ENCODE measurements around the gene C4BPA. TPM values are rescaled to one million over a fixed set of nuclear protein-coding genes. Genes with fewer than 3 reads are reported as not detected.
A peak's percentile ranks its signal among the peaks of the same experiment; 100 is the strongest.

C4BPA gene
- total RNA-seq, 2 experiments from 2014 or later = not detected

DNA sequence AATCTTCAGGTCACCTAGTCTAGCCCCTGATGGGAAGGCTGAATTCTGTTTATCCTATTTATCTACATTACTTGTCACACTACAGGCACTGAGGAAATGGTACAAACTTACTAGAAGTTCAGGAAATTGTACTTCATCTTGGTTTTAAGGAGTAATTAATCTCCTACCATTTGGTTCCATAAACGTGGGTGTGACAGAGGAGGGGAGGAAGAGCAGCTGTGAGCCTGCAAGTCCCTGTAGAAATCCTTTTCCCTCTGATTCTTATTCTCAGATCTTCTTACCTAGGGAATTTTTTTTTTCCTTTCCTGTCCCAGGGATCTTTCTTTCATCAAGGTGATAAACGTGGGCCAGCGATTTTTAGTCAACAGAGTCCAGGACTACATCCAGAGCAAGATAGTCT, 36.8 kb upstream of the C4BPA start:
- H3K4me1 Mint-ChIP-seq = peaks cover 29% of the 10 kb centered on the region
- H3K27ac Mint-ChIP-seq = no peak overlapping the region
- no peaks in the 10 kb centered on the region for H3K9me3 Mint-ChIP-seq (ENCODE audit: low read depth)
- no peaks in the 10 kb centered on the region for H3K27me3 Mint-ChIP-seq
- intact Hi-C loops (cut with DNase I, micrococcal nuclease) = no loop called here
- DNase-seq (no peak), ATAC-seq (no peak)
- CTCF ChIA-PET = no interaction called here
- POLR2A ChIA-PET = no interaction called here
- H3K36me3 Mint-ChIP-seq (ENCODE audit: low read depth) = peaks cover 2% of the 10 kb centered on the region
- no peak overlapping the region for H3K4me3 Mint-ChIP-seq

DNA sequence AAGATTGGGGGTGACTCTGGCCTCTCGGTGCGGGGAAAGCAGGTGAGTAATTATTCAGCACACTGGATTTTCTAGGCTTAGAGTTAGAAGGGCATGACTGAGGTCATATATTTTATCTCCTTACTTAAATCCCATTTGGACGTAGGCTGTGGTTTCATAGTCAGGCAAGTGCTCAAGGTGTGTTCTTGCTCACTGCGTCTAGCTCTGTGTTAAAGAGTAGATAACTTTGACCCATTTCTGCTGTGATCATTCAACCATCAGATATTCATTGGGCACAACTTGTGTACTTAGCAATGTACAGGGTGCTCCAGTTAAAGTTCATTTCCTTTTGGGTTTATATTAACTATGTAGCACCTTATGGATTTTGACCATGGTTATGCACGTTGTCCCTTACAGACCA, 36.4 kb upstream of the C4BPA start:
- intact Hi-C loops (cut with DNase I, micrococcal nuclease) = no loop called here
- CTCF ChIA-PET = interaction anchor here (1.1 to 2.2 kb wide), 2 partner anchors 9 to 16 kb away, joined by 3 to 8 read pairs; no protein-coding TSS in a partner anchor
- no peaks in the 10 kb centered on the region for H3K9me3 Mint-ChIP-seq (ENCODE audit: low read depth)
- no peak for DNase-seq
- no peaks in the 10 kb centered on the region for H3K27me3 Mint-ChIP-seq
- H3K4me3 Mint-ChIP-seq = no peak overlapping the region
- POLR2A ChIA-PET = no interaction called here
- ATAC-seq = no peak
- H3K36me3 Mint-ChIP-seq (ENCODE audit: low read depth) = peaks cover 2% of the 10 kb centered on the region
- peaks cover 29% of the 10 kb centered on the region for H3K4me1 Mint-ChIP-seq
- no peak overlapping the region for H3K27ac Mint-ChIP-seq

DNA sequence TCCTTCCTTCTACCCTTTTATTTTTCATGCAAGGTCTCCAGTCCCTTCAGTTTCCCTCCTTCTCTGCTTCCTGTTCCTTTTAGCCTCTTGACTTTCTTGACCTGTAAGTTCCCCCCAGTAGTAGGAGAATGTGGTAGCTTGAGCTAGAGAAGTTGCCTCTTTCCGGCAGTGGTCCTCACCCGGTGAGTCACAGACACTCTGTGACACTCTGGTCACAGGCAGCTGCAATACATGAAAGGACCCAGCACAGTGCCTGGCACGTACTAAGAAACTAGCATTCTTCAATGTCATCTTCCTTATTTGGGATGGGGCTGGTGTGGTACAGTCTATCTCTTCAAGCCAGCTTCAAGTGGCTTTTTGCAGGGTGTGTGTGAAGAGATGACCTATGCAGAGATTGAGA, 35.0 kb upstream of the C4BPA start:
- H3K4me1 Mint-ChIP-seq = peaks cover 29% of the 10 kb centered on the region
- H3K9me3 Mint-ChIP-seq (ENCODE audit: low read depth) = no peaks in the 10 kb centered on the region
- intact Hi-C loops (cut with DNase I, micrococcal nuclease) = no loop called here
- H3K36me3 Mint-ChIP-seq (ENCODE audit: low read depth) = peaks cover 2% of the 10 kb centered on the region
- H3K4me3 Mint-ChIP-seq = no peak overlapping the region
- peak overlapping the region; percentile 75 for H3K27ac Mint-ChIP-seq
- no peaks in the 10 kb centered on the region for H3K27me3 Mint-ChIP-seq
- DNase-seq (peak; percentile 38), ATAC-seq (peak; percentile 81)
- CTCF ChIA-PET = interaction anchor here (0.7 to 2.2 kb wide), 4 partner anchors 9 to 25 kb away, joined by 3 to 8 read pairs (median 6); no protein-coding TSS in a partner anchor
- POLR2A ChIA-PET = no interaction called here

DNA sequence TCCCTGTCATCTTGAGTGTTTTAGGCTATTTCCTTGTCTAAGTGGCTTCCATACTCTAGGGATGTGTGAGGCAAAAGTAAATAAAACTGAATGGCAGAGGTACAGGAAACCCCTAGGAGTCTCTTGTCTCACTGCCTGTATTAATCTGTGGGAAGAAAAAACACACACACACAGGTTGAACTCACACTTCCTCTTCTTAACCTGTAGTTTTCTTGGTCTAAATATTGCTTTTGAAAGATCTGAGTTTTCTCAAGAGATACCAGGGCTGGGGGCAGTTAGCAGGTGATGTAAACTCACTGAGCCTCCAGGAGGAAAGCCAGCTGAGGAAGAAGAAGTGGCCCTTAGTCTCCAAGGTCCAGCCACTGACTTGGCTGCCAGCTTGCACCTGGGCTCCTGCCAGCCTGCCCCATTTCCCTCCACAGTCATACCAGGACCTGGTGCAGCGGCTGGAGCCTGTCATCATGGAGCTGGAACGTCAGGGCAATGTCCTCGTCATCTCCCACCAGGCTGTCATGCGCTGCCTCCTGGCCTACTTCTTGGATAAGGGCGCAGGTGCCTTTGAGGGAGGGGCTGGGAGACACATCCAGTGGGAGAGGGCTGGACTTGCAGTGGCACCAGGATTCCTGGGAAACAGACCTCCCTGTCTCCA, 34.1 kb upstream of the C4BPA start:
- POLR2A ChIA-PET = interaction anchor here (0.6 kb wide), 2 partner anchors 15 to 166 kb away, joined by 3 to 4 read pairs; no protein-coding TSS in a partner anchor
- intact Hi-C loops (cut with DNase I, micrococcal nuclease) = no loop called here
- CTCF ChIA-PET = interaction anchor here (1.4 to 5.2 kb wide), 4 partner anchors 10 to 428 kb away, joined by 4 to 38 read pairs (median 8); no protein-coding TSS in a partner anchor
- no peaks in the 10 kb centered on the region for H3K27me3 Mint-ChIP-seq
- no peak for DNase-seq
- no peak overlapping the region for H3K4me3 Mint-ChIP-seq
- H3K36me3 Mint-ChIP-seq (ENCODE audit: low read depth) = peaks cover 2% of the 10 kb centered on the region
- H3K27ac Mint-ChIP-seq = no peak overlapping the region
- no peaks in the 10 kb centered on the region for H3K9me3 Mint-ChIP-seq (ENCODE audit: low read depth)
- no peak for ATAC-seq
- H3K4me1 Mint-ChIP-seq = peaks cover 29% of the 10 kb centered on the region

DNA sequence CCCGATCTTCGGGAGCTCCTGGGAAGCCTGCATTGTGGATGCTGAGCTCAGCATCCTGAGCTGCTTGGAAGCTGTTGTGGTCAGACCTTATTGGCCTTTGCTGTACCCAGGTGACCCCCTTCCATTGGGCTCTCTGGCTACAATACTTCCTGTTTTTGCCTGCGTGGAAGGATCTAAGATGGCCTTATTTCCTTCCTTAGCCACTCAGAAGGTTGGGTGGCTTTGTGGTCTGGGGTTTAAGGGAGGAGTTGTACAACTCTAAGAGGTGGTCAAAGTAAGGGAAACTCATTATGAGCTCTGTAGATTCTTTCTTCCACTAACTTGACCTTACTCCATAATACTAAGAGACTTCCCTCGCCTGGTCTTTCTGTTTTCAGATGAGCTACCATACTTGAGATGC, 33.2 kb upstream of the C4BPA start:
- Mint-ChIP-seq H3K27ac (peak overlapping the region; percentile 63), H3K4me3 (no peak overlapping the region), H3K9me3 (ENCODE audit: low read depth) (no peaks in the 10 kb centered on the region), H3K4me1 (peaks cover 29% of the 10 kb centered on the region), H3K27me3 (no peaks in the 10 kb centered on the region), H3K36me3 (ENCODE audit: low read depth) (peaks cover 2% of the 10 kb centered on the region)
- ATAC-seq (peak; percentile 28), DNase-seq (no peak)
- CTCF ChIA-PET = interaction anchor here (0.5 to 5.2 kb wide), 9 partner anchors 11 to 543 kb away, joined by 3 to 38 read pairs (median 4); partner anchors contain the start of gene PFKFB2
- POLR2A ChIA-PET = interaction anchor here (0.6 kb wide), 2 partner anchors 16 to 167 kb away, joined by 3 to 4 read pairs; no protein-coding TSS in a partner anchor
- intact Hi-C loops (cut with DNase I, micrococcal nuclease) = no loop called here

DNA sequence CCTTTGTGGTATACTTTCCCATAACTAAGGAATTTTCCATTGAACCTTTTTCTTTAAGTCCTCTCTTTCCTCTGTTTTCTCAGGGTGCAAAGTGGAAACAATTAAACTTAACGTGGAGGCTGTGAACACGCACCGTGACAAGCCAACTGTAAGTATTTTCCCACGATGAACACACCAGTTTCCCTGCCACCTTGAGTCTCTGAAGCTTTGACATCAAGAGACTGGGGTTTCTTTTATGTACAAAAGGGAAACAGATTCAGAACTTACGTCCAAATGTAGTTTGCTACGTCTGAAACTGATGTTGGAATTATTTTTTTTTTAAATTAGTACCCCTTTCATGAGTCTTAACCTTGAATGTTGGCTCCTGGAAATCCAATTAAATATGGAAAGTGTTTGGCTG, 32.6 kb upstream of the C4BPA start:
- no peak overlapping the region for H3K4me3 Mint-ChIP-seq
- CTCF ChIA-PET = interaction anchor here (0.9 to 5.2 kb wide), 9 partner anchors 11 to 427 kb away, joined by 3 to 38 read pairs (median 4); partner anchors contain the start of gene PFKFB2
- intact Hi-C loops (cut with DNase I, micrococcal nuclease) = no loop called here
- H3K9me3 Mint-ChIP-seq (ENCODE audit: low read depth) = no peaks in the 10 kb centered on the region
- no peak for DNase-seq
- POLR2A ChIA-PET = no interaction called here
- H3K4me1 Mint-ChIP-seq = peaks cover 29% of the 10 kb centered on the region
- ATAC-seq = no peak
- H3K36me3 Mint-ChIP-seq (ENCODE audit: low read depth) = peaks cover 2% of the 10 kb centered on the region
- H3K27me3 Mint-ChIP-seq = no peaks in the 10 kb centered on the region
- no peak overlapping the region for H3K27ac Mint-ChIP-seq

DNA sequence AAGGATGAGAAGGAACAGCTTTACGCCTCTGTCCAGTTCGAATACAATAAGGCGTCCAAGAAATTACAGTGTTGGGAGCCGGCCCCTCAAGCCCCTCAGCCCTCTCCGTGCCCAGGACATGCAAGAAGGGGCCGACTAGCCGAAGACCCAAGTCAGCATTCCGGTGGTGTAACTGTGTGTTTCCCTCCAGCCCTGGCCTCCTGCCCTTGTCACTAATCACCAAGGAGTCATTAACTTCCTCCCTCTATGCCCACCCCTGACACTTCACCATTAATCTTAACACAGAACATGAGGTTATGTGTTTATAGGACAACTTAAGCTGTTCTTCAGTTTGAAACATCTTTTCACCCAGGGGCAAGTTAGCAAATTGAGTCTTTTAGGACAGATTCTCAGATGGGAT, 31.8 kb upstream of the C4BPA start:
- CTCF ChIA-PET = interaction anchor here (1.1 to 5.2 kb wide), 5 partner anchors 10 to 451 kb away, joined by 3 to 38 read pairs (median 4); no protein-coding TSS in a partner anchor
- peaks cover 29% of the 10 kb centered on the region for H3K4me1 Mint-ChIP-seq
- intact Hi-C loops (cut with DNase I, micrococcal nuclease) = no loop called here

DNA sequence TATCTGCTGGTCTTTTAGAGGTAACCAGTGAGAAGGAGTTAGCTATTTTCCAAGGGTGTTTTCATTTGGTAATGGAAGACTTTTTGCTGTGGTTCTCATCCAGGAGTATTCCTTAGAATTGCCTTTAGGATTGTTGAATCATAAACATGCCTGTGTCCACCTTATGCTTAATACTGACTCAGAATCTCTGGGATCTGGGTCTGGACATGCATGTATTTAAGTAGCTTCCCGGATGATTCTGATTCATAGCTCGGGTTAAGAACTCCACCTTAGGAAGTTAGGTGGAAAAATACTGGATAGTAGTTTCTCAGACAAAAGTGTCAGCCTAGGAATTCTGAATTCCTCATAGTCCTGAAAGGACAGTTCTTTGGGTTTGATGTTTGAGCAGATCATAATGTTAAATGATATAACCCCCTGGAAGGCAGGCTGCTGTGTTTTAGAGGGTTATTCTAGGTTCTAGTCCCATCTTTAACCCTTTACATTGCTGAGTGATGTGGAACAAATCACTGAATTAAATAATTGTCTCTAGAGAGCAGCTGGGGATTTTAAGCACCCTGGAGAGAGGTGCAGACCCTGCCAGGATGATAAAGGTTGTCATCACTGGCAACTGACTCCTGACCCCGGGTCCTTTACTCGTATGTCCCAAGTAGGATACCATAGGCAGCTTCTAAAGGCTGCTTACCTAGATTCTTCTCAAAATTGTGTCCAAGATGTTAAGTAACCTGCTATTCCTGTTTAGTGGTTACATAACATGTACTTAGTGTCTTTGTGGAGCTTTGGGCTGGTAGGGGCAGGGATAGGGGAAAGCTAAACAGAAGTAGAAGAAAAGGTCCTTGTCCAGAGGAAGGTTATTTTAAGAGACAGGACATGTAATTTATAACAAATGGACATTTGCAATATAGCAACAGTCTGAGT, 29.9 kb upstream of the C4BPA start:
- ATAC-seq = no peak
- H3K4me1 Mint-ChIP-seq = peaks cover 25% of the 10 kb centered on the region
- H3K27me3 Mint-ChIP-seq = peaks cover 5% of the 10 kb centered on the region
- POLR2A ChIA-PET = interaction anchor here (0.6 kb wide), 1 partner anchor 24 kb away, joined by 3 read pairs; no protein-coding TSS in a partner anchor
- no peak overlapping the region for H3K4me3 Mint-ChIP-seq
- CTCF ChIA-PET = interaction anchor here (0.6 to 5.2 kb wide), 10 partner anchors 8 to 601 kb away, joined by 3 to 38 read pairs (median 3); partner anchors contain the start of gene PFKFB2
- intact Hi-C loops (cut with DNase I, micrococcal nuclease) = no loop called here
- no peak overlapping the region for H3K27ac Mint-ChIP-seq
- no peak for DNase-seq
- no peaks in the 10 kb centered on the region for H3K9me3 Mint-ChIP-seq (ENCODE audit: low read depth)
- H3K36me3 Mint-ChIP-seq (ENCODE audit: low read depth) = no peaks in the 10 kb centered on the region

More for the DNA sequence above, 31.8 kb upstream of the C4BPA start:
- H3K27me3 Mint-ChIP-seq = no peaks in the 10 kb centered on the region
- DNase-seq = no peak
- POLR2A ChIA-PET = interaction anchor here (0.6 kb wide), 1 partner anchor 170 kb away, joined by 5 read pairs; no protein-coding TSS in a partner anchor
- no peaks in the 10 kb centered on the region for H3K9me3 Mint-ChIP-seq (ENCODE audit: low read depth)
- peaks cover 2% of the 10 kb centered on the region for H3K36me3 Mint-ChIP-seq (ENCODE audit: low read depth)
- H3K4me3 Mint-ChIP-seq = no peak overlapping the region
- no peak overlapping the region for H3K27ac Mint-ChIP-seq
- ATAC-seq = no peak

DNA sequence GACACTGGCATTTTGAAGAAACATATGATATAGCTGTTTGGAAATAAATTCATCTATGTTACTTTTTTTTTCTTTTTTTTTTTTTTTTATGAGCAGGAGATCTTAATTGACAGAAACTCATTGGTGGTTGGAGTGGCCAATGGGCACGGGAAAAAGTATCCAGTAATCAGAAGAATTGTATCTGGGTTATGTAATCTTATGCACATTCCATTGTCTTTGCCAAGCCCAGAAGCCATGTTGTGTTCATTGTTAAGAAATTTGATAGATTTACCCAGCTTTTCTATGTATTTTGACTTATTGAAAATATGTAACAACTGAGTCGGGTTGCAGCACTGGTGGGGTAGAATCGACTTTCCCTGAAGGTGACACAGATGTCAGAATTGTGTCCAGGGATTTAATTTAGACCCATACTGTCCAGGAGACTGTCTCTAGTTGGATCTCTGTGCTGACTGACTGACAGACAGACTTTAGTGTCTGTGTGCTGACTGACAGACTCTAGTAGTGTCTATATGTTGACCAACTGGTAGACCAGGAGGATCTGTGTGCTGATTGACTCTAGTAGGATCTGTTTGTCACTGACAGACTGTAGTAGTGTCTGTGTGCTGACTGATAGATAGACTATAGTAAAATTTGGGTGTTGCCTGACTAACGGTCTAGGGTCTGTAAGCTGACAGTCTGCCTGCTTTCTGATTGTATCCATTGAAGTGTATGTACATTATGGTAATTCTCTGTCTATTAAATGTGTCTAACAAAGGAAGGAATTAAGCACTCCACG, 27.7 kb upstream of the C4BPA start:
- Mint-ChIP-seq H3K4me3 (no peak overlapping the region), H3K9me3 (ENCODE audit: low read depth) (no peaks in the 10 kb centered on the region), H3K27ac (no peak overlapping the region), H3K36me3 (ENCODE audit: low read depth) (no peaks in the 10 kb centered on the region), H3K4me1 (peaks cover 7% of the 10 kb centered on the region), H3K27me3 (peaks cover 5% of the 10 kb centered on the region)
- ChIA-PET CTCF (interaction anchor here (0.6 to 2.8 kb wide), 10 partner anchors 8 to 444 kb away, joined by 3 to 8 read pairs (median 4); no protein-coding TSS in a partner anchor), POLR2A (no interaction called here)
- no peak for ATAC-seq
- intact Hi-C loops (cut with DNase I, micrococcal nuclease) = loop anchor here in 1 of 2 experiments (2.0 to 5.0 kb wide), 2 partner anchors 69 to 142 kb away; no protein-coding TSS in a partner anchor
- no peak for DNase-seq

DNA sequence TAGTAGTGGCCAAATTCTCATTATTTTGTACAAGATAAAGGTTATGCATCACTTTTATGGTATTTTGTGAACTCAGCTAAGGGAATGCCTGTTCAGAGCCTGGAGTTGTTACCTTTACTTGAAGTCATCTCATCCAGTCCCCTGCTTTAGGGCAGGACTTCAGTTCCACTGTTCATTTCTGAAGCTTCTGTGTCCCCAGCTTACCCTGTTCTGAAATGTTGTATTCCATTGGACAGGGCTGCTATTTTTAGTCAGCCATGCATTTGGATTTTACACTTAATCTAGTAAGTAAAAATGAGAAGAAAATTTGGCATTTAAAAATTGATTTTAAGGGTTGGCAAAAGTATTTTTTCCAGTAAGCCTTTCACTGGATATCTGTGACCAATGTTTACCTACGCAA, 27.0 kb upstream of the C4BPA start:
- H3K36me3 Mint-ChIP-seq (ENCODE audit: low read depth) = no peaks in the 10 kb centered on the region
- ATAC-seq (no peak), DNase-seq (no peak)
- H3K27ac Mint-ChIP-seq = no peak overlapping the region
- ChIA-PET CTCF (interaction anchor here (0.6 to 2.8 kb wide), 7 partner anchors 19 to 444 kb away, joined by 3 to 8 read pairs (median 3); no protein-coding TSS in a partner anchor), POLR2A (no interaction called here)
- H3K9me3 Mint-ChIP-seq (ENCODE audit: low read depth) = no peaks in the 10 kb centered on the region
- intact Hi-C loops (cut with DNase I, micrococcal nuclease) = loop anchor here (1.0 to 5.0 kb wide), 3 partner anchors 27 to 142 kb away; no protein-coding TSS in a partner anchor
- H3K4me3 Mint-ChIP-seq = no peak overlapping the region
- H3K27me3 Mint-ChIP-seq = peaks cover 5% of the 10 kb centered on the region
- peaks cover 1% of the 10 kb centered on the region for H3K4me1 Mint-ChIP-seq

All from activated CD4-positive, alpha-beta T cell treated with anti-CD3 and anti-CD28 coated beads for 36 hours (primary cell).